ENCODE data around the gene FOXL1.

DNA sequence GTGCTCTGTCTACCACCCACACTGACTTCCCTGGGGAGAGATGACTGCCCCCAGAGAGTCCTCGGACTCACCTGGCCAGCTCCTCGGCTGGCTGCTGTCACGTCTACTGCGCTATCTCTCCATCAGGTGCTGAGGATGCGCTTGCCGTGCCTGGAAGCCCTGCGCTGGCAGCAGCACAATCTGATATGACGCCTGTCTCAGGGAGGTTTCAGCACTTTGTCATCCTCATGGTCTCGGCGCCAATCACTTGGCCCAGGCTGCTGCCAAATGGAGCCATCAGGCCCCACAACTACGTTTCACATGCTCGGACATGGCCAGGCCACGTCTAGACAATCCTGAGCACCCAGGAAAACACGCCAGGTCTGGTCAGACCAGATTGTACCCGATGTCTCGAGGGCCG lies 46.7 kb downstream of the FOXL1 start:
- TF ChIP-seq, protein P1, sequence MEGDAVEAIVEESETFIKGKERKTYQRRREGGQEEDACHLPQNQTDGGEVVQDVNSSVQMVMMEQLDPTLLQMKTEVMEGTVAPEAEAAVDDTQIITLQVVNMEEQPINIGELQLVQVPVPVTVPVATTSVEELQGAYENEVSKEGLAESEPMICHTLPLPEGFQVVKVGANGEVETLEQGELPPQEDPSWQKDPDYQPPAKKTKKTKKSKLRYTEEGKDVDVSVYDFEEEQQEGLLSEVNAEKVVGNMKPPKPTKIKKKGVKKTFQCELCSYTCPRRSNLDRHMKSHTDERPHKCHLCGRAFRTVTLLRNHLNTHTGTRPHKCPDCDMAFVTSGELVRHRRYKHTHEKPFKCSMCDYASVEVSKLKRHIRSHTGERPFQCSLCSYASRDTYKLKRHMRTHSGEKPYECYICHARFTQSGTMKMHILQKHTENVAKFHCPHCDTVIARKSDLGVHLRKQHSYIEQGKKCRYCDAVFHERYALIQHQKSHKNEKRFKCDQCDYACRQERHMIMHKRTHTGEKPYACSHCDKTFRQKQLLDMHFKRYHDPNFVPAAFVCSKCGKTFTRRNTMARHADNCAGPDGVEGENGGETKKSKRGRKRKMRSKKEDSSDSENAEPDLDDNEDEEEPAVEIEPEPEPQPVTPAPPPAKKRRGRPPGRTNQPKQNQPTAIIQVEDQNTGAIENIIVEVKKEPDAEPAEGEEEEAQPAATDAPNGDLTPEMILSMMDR (IDR thresholded peaks at IDR 0.05; ENCODE audit: insufficient read depth, low read length): no peak
- TF ChIP-seq POLR2AphosphoS5 (IDR thresholded peaks at IDR 0.05; ENCODE audit: low read depth): no peak
- no peak for TF ChIP-seq SPI1 (IDR thresholded peaks at IDR 0.05; ENCODE audit: borderline replicate concordance, low read depth)
